CD14-positive monocyte (primary cell): ENCODE results near the gene GNPTG. TPM values are rescaled to one million over a fixed set of nuclear protein-coding genes. Genes with fewer than 3 reads are reported as not detected.

Experiments used
- DNase-seq, 3 donors: peaks; one replicate each; pipeline ENCODE4 v3.0.0-alpha.2; 2011 to 2022
- H2AFZ ChIP-seq: 2 replicates; pipeline ENCODE4 v1.6.0; 2012; ENCODE audit warnings: mild to moderate bottlenecking, low read depth, low read length, inconsistent platforms; ENCODE audit not compliant: insufficient read depth, poor library complexity, severe bottlenecking
- H3K27ac ChIP-seq, 2 donors: 1 replicate in 1 of 2; 2 replicates in 1 of 2; pipeline ENCODE4 v1.5.1; 2012 to 2013; ENCODE audit warnings: low read length in 2 of 2, control low read depth in 1 of 2, inconsistent platforms in 1 of 2, low read depth in 1 of 2, mild to moderate bottlenecking in 1 of 2
- H3K27me3 ChIP-seq, 2 donors: one replicate each; pipeline versions ENCODE4 v1.6.0 to v1.6.1; 2011 to 2013; ENCODE audit warnings: low read length in 2 of 2; ENCODE audit not compliant: control insufficient read depth in 2 of 2, insufficient read depth in 2 of 2
- H3K36me3 ChIP-seq, 2 donors: replicated peaks in 1 of 2; 1 replicate in 1 of 2; 2 replicates in 1 of 2; pipeline versions ENCODE4 v1.5.1 to v1.6.1; 2012 to 2013; ENCODE audit warnings: low read length in 2 of 2, control low read depth in 1 of 2, inconsistent platforms in 1 of 2, mild to moderate bottlenecking in 1 of 2; ENCODE audit not compliant: insufficient read depth in 2 of 2, control insufficient read depth in 1 of 2
- H3K4me1 ChIP-seq, 2 donors: 1 replicate in 1 of 2; 2 replicates in 1 of 2; pipeline versions ENCODE4 v1.5.1 to v1.6.1; 2012 to 2013; ENCODE audit warnings: low read length in 2 of 2, control low read depth in 1 of 2, inconsistent platforms in 1 of 2, mild to moderate bottlenecking in 1 of 2, moderate library complexity in 1 of 2; ENCODE audit not compliant: insufficient read depth in 2 of 2, control insufficient read depth in 1 of 2
- H3K4me2 ChIP-seq: replicated peaks from 2 replicates; pipeline ENCODE3; 2012; ENCODE audit warnings: low read length, moderate library complexity, mild to moderate bottlenecking; ENCODE audit not compliant: poor library complexity, severe bottlenecking; ENCODE audit errors: extremely low read depth
- H3K4me3 ChIP-seq, 3 experiments: fragments of 200-600 bp in 1 of 3; sonication (generic) in 1 of 3; replicated peaks in 1 of 3; 1 replicate in 2 of 3; 2 replicates in 1 of 3; pipeline ENCODE4 v1.5.1; 2011 to 2013; ENCODE audit warnings: low read length in 3 of 3, mild to moderate bottlenecking in 3 of 3, control low read depth in 2 of 3, low read depth in 2 of 3, inconsistent platforms in 1 of 3, moderate library complexity in 1 of 3
- H3K79me2 ChIP-seq: 2 replicates; pipeline ENCODE4 v1.6.0; 2012; ENCODE audit warnings: mild to moderate bottlenecking, control low read depth, inconsistent platforms, low read length, moderate library complexity; ENCODE audit not compliant: insufficient read depth
- H3K9ac ChIP-seq: 2 replicates; pipeline ENCODE4 v1.6.0; 2017; ENCODE audit warnings: low read length, mild to moderate bottlenecking; ENCODE audit not compliant: insufficient read depth, poor library complexity, severe bottlenecking
- H3K9me3 ChIP-seq, 2 donors: replicated peaks in 1 of 2; 1 replicate in 1 of 2; 2 replicates in 1 of 2; pipeline versions ENCODE4 v1.5.1 to v1.6.1; 2012 to 2013; ENCODE audit warnings: low read length in 2 of 2, control low read depth in 1 of 2; ENCODE audit not compliant: control insufficient read depth in 1 of 2, insufficient read depth in 1 of 2
- H4K20me1 ChIP-seq: 2 replicates; pipeline ENCODE4 v1.6.0; 2012; ENCODE audit warnings: mild to moderate bottlenecking, low read length, control low read depth, moderate library complexity; ENCODE audit not compliant: insufficient read depth
- H3K27ac Mint-ChIP-seq, 7 donors: one replicate each; pipeline ENCODE4 v1.8.0; 2020; ENCODE audit warnings: mild to moderate bottlenecking in 7 of 7, mixed read lengths in 7 of 7, moderate library complexity in 6 of 7, inconsistent platforms in 2 of 7
- H3K27me3 Mint-ChIP-seq, 3 donors: one replicate each; pipeline ENCODE4 v1.8.0; 2021 to 2022; ENCODE audit warnings: low read depth in 3 of 3, mild to moderate bottlenecking in 3 of 3, mixed read lengths in 3 of 3, moderate library complexity in 3 of 3, inconsistent platforms in 1 of 3
- H3K36me3 Mint-ChIP-seq, 2 donors: one replicate each; pipeline ENCODE4 v1.8.0; 2020; ENCODE audit warnings: mixed read lengths in 2 of 2, inconsistent platforms in 1 of 2, mild to moderate bottlenecking in 1 of 2
- H3K4me1 Mint-ChIP-seq: one replicate; pipeline ENCODE4 v1.8.0; 2020; ENCODE audit warnings: mild to moderate bottlenecking, mixed read lengths
- H3K4me3 Mint-ChIP-seq, 2 donors: one replicate each; pipeline ENCODE4 v1.8.0; 2020; ENCODE audit warnings: mild to moderate bottlenecking in 2 of 2, mixed read lengths in 2 of 2, moderate library complexity in 1 of 2
- H3K9me3 Mint-ChIP-seq, 7 donors: one replicate each; pipeline ENCODE4 v1.8.0; 2020 to 2022; ENCODE audit warnings: mixed read lengths in 7 of 7, mild to moderate bottlenecking in 6 of 7, moderate library complexity in 6 of 7, inconsistent platforms in 2 of 7
- WGBS: methylation state at CpG from one replicate; pipeline ENCODE4 v1.1.5; 2013; ENCODE audit warnings: missing lambda C conversion rate; ENCODE audit not compliant: insufficient coverage; 5-methylcytosine and 5-hydroxymethylcytosine counted together
- intact Hi-C, 2 donors: fragments of 100-400 bp; cut with micrococcal nuclease; formaldehyde crosslinking; loops; one replicate each; pipeline versions ENCODE4 v1.15.0 to v1.15.1; 2023
- polyA plus RNA-seq, 3 donors: library from polyadenylated mRNA; depleted of rRNA in 1 of 3; unstranded in 2 of 3; stranded (reverse) in 1 of 3; fragments of 300-500 nt in 2 of 3; fragments of >200 nt in 1 of 3; fragmentation: Illumina TruSeq in 2 of 3; gene quantifications; 1 replicate in 2 of 3; 2 replicates in 1 of 3; pipeline ENCODE4 v1.2.3, GENCODE V29; 2012 to 2021
- TF ChIP-seq, protein P1 (sequence below): fragments of 200-600 bp; IDR thresholded peaks from one replicate; pipeline ENCODE4 v1.8.0; 2022; ENCODE audit warnings: antibody characterized with exemption, mild to moderate bottlenecking

GNPTG gene
- polyA plus RNA-seq, 3 donors, result 74.7 to 130 (median 82.5) TPM

GRCh38 chr16:1390239-1390779, 38.6 kb downstream of the GNPTG start:
- Histone ChIP-seq H3K9ac (no peak overlapping the region), H3K79me2 (no peaks in the 10 kb centered on the region), H3K4me2 (no peak overlapping the region), H4K20me1 (peaks cover 48% of the 10 kb centered on the region), H3K27ac (no peak overlapping the region), H3K9me3 (no peaks in the 10 kb centered on the region), H3K4me1 (no peaks in the 10 kb centered on the region), H2AFZ (no peak overlapping the region), H3K4me3 (no peak overlapping the region), H3K27me3 (no peaks in the 10 kb centered on the region), H3K36me3 (peaks cover 72 to 86% of the 10 kb centered on the region in 2 donors)
- WGBS, result 77% methylated on average over 20 of the region's 28 CpGs
- Mint-ChIP-seq H3K4me1 (no peaks in the 10 kb centered on the region), H3K27ac (peak overlapping the region in 2 of 7 donors; percentile 6 to 32), H3K4me3 (no peak overlapping the region), H3K36me3 (peaks cover 46 to 72% of the 10 kb centered on the region in 2 donors), H3K9me3 (no peaks in the 10 kb centered on the region), H3K27me3 (no peaks in the 10 kb centered on the region)
- TF ChIP-seq, protein P1, sequence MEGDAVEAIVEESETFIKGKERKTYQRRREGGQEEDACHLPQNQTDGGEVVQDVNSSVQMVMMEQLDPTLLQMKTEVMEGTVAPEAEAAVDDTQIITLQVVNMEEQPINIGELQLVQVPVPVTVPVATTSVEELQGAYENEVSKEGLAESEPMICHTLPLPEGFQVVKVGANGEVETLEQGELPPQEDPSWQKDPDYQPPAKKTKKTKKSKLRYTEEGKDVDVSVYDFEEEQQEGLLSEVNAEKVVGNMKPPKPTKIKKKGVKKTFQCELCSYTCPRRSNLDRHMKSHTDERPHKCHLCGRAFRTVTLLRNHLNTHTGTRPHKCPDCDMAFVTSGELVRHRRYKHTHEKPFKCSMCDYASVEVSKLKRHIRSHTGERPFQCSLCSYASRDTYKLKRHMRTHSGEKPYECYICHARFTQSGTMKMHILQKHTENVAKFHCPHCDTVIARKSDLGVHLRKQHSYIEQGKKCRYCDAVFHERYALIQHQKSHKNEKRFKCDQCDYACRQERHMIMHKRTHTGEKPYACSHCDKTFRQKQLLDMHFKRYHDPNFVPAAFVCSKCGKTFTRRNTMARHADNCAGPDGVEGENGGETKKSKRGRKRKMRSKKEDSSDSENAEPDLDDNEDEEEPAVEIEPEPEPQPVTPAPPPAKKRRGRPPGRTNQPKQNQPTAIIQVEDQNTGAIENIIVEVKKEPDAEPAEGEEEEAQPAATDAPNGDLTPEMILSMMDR, result no peak
- no peak for DNase-seq
- intact Hi-C loops, result no loop called here

DNA sequence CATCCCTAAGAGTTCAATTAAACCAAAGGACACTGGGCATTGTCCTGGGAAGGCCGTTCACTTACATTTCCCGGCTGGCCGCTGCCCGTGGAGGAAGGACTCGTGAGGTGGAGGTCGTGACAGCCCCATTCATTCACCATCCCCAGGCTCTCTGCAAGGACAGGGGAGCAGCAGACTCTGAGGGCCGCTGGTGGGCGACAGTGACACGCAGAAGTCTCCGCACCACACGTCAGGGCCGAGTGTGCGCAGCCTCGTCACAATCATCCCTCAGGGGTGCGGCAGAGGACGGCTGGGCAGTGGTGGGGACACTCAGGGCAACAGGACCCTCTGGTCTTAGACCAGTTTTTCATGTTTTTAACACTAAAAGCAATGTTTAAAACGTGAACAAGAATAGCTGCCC, 41.1 kb downstream of the GNPTG start:
- WGBS, result 98% methylated on average over 9 of the region's 17 CpGs
- TF ChIP-seq, protein P1, result no peak
- H4K20me1 ChIP-seq, result peaks cover 28% of the 10 kb centered on the region
- H3K27ac ChIP-seq, result no peak overlapping the region
- no peaks in the 10 kb centered on the region for H3K9me3 Mint-ChIP-seq
- H3K9me3 ChIP-seq, result no peaks in the 10 kb centered on the region
- peaks cover 80 to 92% of the 10 kb centered on the region in 2 donors for H3K36me3 ChIP-seq
- peaks cover 0 to 3% (median 0%) of the 10 kb centered on the region in 3 donors for H3K27me3 Mint-ChIP-seq
- H3K4me2 ChIP-seq, result no peak overlapping the region
- no peak overlapping the region for H3K4me3 Mint-ChIP-seq
- intact Hi-C loops, result no loop called here
- H3K27ac Mint-ChIP-seq, result peak overlapping the region in 2 of 7 donors; percentile 20 to 36
- H3K4me1 Mint-ChIP-seq, result no peaks in the 10 kb centered on the region
- no peaks in the 10 kb centered on the region for H3K27me3 ChIP-seq
- H3K9ac ChIP-seq, result no peak overlapping the region
- no peaks in the 10 kb centered on the region for H3K4me1 ChIP-seq
- no peak for DNase-seq
- no peaks in the 10 kb centered on the region for H3K79me2 ChIP-seq
- H3K36me3 Mint-ChIP-seq, result peaks cover 57 to 81% of the 10 kb centered on the region in 2 donors
- no peak overlapping the region for H3K4me3 ChIP-seq
- H2AFZ ChIP-seq, result no peak overlapping the region
